IMR-90 (cell line): ENCODE measurements around the gene HYDIN. TPM values are rescaled to one million over a fixed set of nuclear protein-coding genes. Genes with fewer than 3 reads are reported as not detected.

Experiments
- ATAC-seq: fragments of 200-7000 bp; cut with Tn5 transposase; 2 replicates; pipeline ENCODE4 v1.9.1; 2020; ENCODE audit warnings: low read depth, mild to moderate bottlenecking, moderate library complexity
- Bru-seq: library from RNA; stranded (reverse); fragments of 400-500 nt; gene quantifications from one replicate; lab custom pipeline; 2021; lab: Mats Ljungman, UMichigan
- BruChase-seq, 2 experiments: library from RNA; stranded (reverse); fragments of 400-500 nt; gene quantifications; one replicate each; lab custom pipeline; 2021; lab: Mats Ljungman, UMichigan
- BruUV-seq: library from RNA; stranded (reverse); fragments of 400-500 nt; replicated peaks from 2 replicates; lab custom pipeline; 2021; lab: Mats Ljungman, UMichigan
- CTCF ChIA-PET: fragments of 300-600 bp; formaldehyde crosslinking; extraction: SDS; loops from one replicate; lab custom pipeline; 2021; ENCODE audit warnings: antibody characterized with exemption; lab: Yijun Ruan, JAX
- POLR2A ChIA-PET: fragments of 300-600 bp; sonication (Branson Sonifier 250); formaldehyde crosslinking; loops from one replicate; lab custom pipeline; 2022; ENCODE audit warnings: antibody characterized with exemption; ENCODE audit not compliant: unreplicated experiment; lab: Charles Lee
- DNase-seq: peaks from one replicate; pipeline ENCODE4 v3.0.0; 2013
- H2AFZ ChIP-seq: replicated peaks from 2 replicates; pipeline ENCODE3; 2013; ENCODE audit warnings: low read length, mild to moderate bottlenecking; ENCODE audit not compliant: poor library complexity
- H2AK5ac ChIP-seq: 2 replicates; pipeline ENCODE4 v1.6.1; 2013; ENCODE audit warnings: low read depth, low read length, inconsistent platforms
- H2AK9ac ChIP-seq: replicated peaks from 2 replicates; pipeline ENCODE3; 2013; ENCODE audit warnings: mild to moderate bottlenecking, low read depth, low read length, moderate library complexity; ENCODE audit not compliant: poor library complexity
- H2BK120ac ChIP-seq: 2 replicates; pipeline ENCODE4 v1.6.1; 2013; ENCODE audit warnings: low read depth, low read length, inconsistent platforms
- H2BK15ac ChIP-seq: 3 replicates; pipeline ENCODE4 v1.6.1; 2013; ENCODE audit warnings: low read depth, low read length, inconsistent platforms
- H2BK20ac ChIP-seq: 2 replicates; pipeline ENCODE4 v1.6.1; 2013; ENCODE audit warnings: low read depth, mild to moderate bottlenecking, inconsistent platforms, low read length, moderate library complexity
- H2BK5ac ChIP-seq: 2 replicates; pipeline ENCODE4 v1.6.1; 2013; ENCODE audit warnings: mild to moderate bottlenecking, low read depth, low read length, inconsistent platforms; ENCODE audit not compliant: poor library complexity, severe bottlenecking
- H3K14ac ChIP-seq: replicated peaks from 2 replicates; pipeline ENCODE4 v1.6.1; 2013; ENCODE audit warnings: low read depth, low read length, inconsistent platforms
- H3K18ac ChIP-seq: 2 replicates; pipeline ENCODE4 v1.6.1; 2013; ENCODE audit warnings: low read depth, low read length, control low read depth
- H3K23ac ChIP-seq: 2 replicates; pipeline ENCODE4 v1.6.1; 2013; ENCODE audit warnings: low read depth, low read length, inconsistent platforms
- H3K27ac ChIP-seq: 2 replicates; pipeline ENCODE4 v1.5.1; 2013; ENCODE audit warnings: mild to moderate bottlenecking, control low read depth, low read length; ENCODE audit not compliant: insufficient read depth
- H3K27me3 ChIP-seq: 2 replicates; pipeline ENCODE4 v1.6.1; 2013; ENCODE audit warnings: low read length; ENCODE audit not compliant: control insufficient read depth, insufficient read depth
- H3K36me3 ChIP-seq: 2 replicates; pipeline ENCODE4 v1.6.1; 2013; ENCODE audit warnings: low read length, mixed read lengths; ENCODE audit not compliant: control insufficient read depth, insufficient read depth
- H3K4ac ChIP-seq: 2 replicates; pipeline ENCODE4 v1.6.1; 2013; ENCODE audit warnings: low read depth, low read length, inconsistent platforms
- H3K4me1 ChIP-seq: 2 replicates; pipeline ENCODE4 v1.6.1; 2013; ENCODE audit warnings: low read length, mixed read lengths; ENCODE audit not compliant: control insufficient read depth, insufficient read depth
- H3K4me2 ChIP-seq: 2 replicates; pipeline ENCODE4 v1.6.1; 2013; ENCODE audit warnings: low read depth, mild to moderate bottlenecking, control low read depth, low read length, moderate library complexity
- H3K4me3 ChIP-seq: 2 replicates; pipeline ENCODE4 v1.5.1; 2013; ENCODE audit warnings: low read depth, mild to moderate bottlenecking, control low read depth, low read length, moderate library complexity; ENCODE audit not compliant: insufficient read depth
- H3K56ac ChIP-seq: 2 replicates; pipeline ENCODE4 v1.6.1; 2013; ENCODE audit warnings: low read length, inconsistent platforms; ENCODE audit not compliant: insufficient read depth; ENCODE audit errors: extremely low read depth
- H3K79me1 ChIP-seq, 2 experiments: 2 replicates each; pipeline ENCODE4 v1.6.1; 2013; ENCODE audit warnings: low read length in 2 of 2, inconsistent platforms in 1 of 2, low read depth in 1 of 2
- H3K9ac ChIP-seq: 2 replicates; pipeline ENCODE4 v1.6.1; 2013; ENCODE audit warnings: low read depth, low read length, control low read depth
- H3K9me1 ChIP-seq: 2 replicates; pipeline ENCODE4 v1.6.1; 2013; ENCODE audit warnings: low read length, inconsistent platforms; ENCODE audit not compliant: insufficient read depth
- H3K9me3 ChIP-seq: 2 replicates; pipeline ENCODE4 v1.6.1; 2013; ENCODE audit warnings: low read length; ENCODE audit not compliant: control insufficient read depth, insufficient read depth
- H4K20me1 ChIP-seq: 2 replicates; pipeline ENCODE4 v1.6.1; 2013; ENCODE audit warnings: low read length, inconsistent platforms; ENCODE audit not compliant: insufficient read depth
- H4K5ac ChIP-seq: 2 replicates; pipeline ENCODE4 v1.6.1; 2013; ENCODE audit warnings: mild to moderate bottlenecking, low read depth, low read length, control low read depth
- H4K8ac ChIP-seq, 2 experiments: 2 replicates each; pipeline ENCODE4 v1.6.1; 2013; ENCODE audit warnings: low read depth in 2 of 2, low read length in 2 of 2, control low read depth in 1 of 2, inconsistent platforms in 1 of 2
- H4K91ac ChIP-seq: 2 replicates; pipeline ENCODE4 v1.6.1; 2013; ENCODE audit warnings: low read depth, low read length, inconsistent platforms; ENCODE audit not compliant: insufficient read depth
- FOS ChIP-seq: fragments of 150-350 bp; IDR thresholded peaks from 2 replicates; pipeline ENCODE4 v1.6.1; 2016; ENCODE audit warnings: low read depth, low read length
- MXI1 ChIP-seq: IDR thresholded peaks from 2 replicates; pipeline ENCODE4 v1.6.1; 2012; ENCODE audit warnings: low read depth, mild to moderate bottlenecking, low read length, moderate library complexity, borderline replicate concordance
- POLR2A ChIP-seq: IDR thresholded peaks from 2 replicates; pipeline ENCODE4 v1.6.1; 2012; ENCODE audit warnings: mild to moderate bottlenecking, low read depth, low read length
- RFX5 ChIP-seq: IDR thresholded peaks from 2 replicates; pipeline ENCODE4 v1.8.0; 2012; ENCODE audit warnings: low read depth, mild to moderate bottlenecking, low read length, moderate library complexity
- SMC3 ChIP-seq: fragments of 150-350 bp; IDR thresholded peaks from 2 replicates; pipeline ENCODE4 v1.6.1; 2016; ENCODE audit warnings: low read depth, mild to moderate bottlenecking, antibody characterized with exemption, low read length, moderate library complexity
- WGBS, 2 experiments: methylation state at CpG; one replicate each; pipeline versions ENCODE4 v1.1.5 to v1.1.7; 2013; ENCODE audit warnings: missing lambda C conversion rate in 2 of 2; ENCODE audit not compliant: insufficient read length in 1 of 2; ENCODE audit errors: extremely low coverage in 2 of 2; 5-methylcytosine and 5-hydroxymethylcytosine counted together
- dilution Hi-C: fragments of 300-500 bp; cut with HindIII; formaldehyde crosslinking; loops from one replicate; pipeline ENCODE4 v1.14.3; 2018; ENCODE audit warnings: low sequenced_read_pairs; ENCODE audit not compliant: unreplicated experiment
- in situ Hi-C: fragments of 300-500 bp; cut with MboI; formaldehyde crosslinking; loops from 3 replicates; pipeline ENCODE4 v1.14.3; 2019; ENCODE audit warnings: low sequenced_read_pairs, inconsistent platforms, mixed read lengths
- intact Hi-C: fragments of 100-400 bp; cut with micrococcal nuclease; formaldehyde crosslinking; loops from 2 replicates; pipeline ENCODE4 v1.10.0; 2022
- long read RNA-seq: library from polyadenylated mRNA; unstranded; transcript quantifications from one replicate; pipeline ENCODE4 v2.0.0, GENCODE V29; 2021; ENCODE audit not compliant: unreplicated experiment
- polyA plus RNA-seq, 3 experiments: library from polyadenylated mRNA; depleted of rRNA; stranded (reverse); fragments of >200 nt; gene quantifications; 2 replicates each; pipeline ENCODE4 v1.2.3, GENCODE V29; 2012; ENCODE audit warnings: low replicate concordance in 1 of 3
- total RNA-seq: library from RNA; depleted of rRNA; stranded (reverse); fragments of >200 nt; gene quantifications from 2 replicates; pipeline ENCODE4 v1.2.3, GENCODE V29; 2012; rRNA removed

HYDIN gene
- under 0.01 and 0.18 TPM in 2 replicates for total RNA-seq
- polyA plus RNA-seq (2012; rRNA removed), result 0.07 and 0.27 TPM in 2 replicates
- polyA plus RNA-seq (2012; cell fraction: cytosol; rRNA removed), result 0.03 TPM in 1 of 2 replicates, not detected in the other
- 0.35 and 2.9 TPM in 2 replicates for polyA plus RNA-seq (2012; cell fraction: nucleus; rRNA removed; ENCODE audit: low replicate concordance)
- percentile 7 among the genes with signal in this experiment for Bru-seq, nascent RNA
- percentile 9 among the genes with signal in this experiment for BruChase-seq, experiment 1, labeled RNA remaining after a 6-hour chase
- percentile 9 among the genes with signal in this experiment for BruChase-seq, experiment 2, labeled RNA remaining after a 2-hour chase
- long read RNA-seq, result 0 reads

- H2AFZ ChIP-seq, result peak within 1 kb of the TSS; percentile 70
- ChIA-PET CTCF (no interaction called here), POLR2A (no interaction called here)
- H3K4me2 ChIP-seq, result peak within 1 kb of the TSS; percentile 61; the same call in 1 of the 2 replicates
- no peak within 1 kb of the TSS for H2AK9ac ChIP-seq
- peak; percentile 49; the same call in 1 of the 2 replicates for ATAC-seq
- H3K4me1 ChIP-seq, result no peaks in the 10 kb centered on the region
- H3K18ac ChIP-seq, result no peak within 1 kb of the TSS
- H3K9ac ChIP-seq, result no peak within 1 kb of the TSS
- H3K4me3 ChIP-seq, result no peak within 1 kb of the TSS
- no peaks in the 10 kb centered on the region for H3K27me3 ChIP-seq
- in situ Hi-C loops, result no loop called here
- intact Hi-C loops, result no loop called here
- no TSS peak for BruUV-seq
- H2BK20ac ChIP-seq, result no peak within 1 kb of the TSS
- H2AK5ac ChIP-seq, result no peak within 1 kb of the TSS
- H2BK120ac ChIP-seq, result no peak within 1 kb of the TSS
- dilution Hi-C loops, result no loop called here
- no peak within 1 kb of the TSS for H4K5ac ChIP-seq
- no peak within 1 kb of the TSS for H2BK15ac ChIP-seq
- no peak within 1 kb of the TSS for H3K23ac ChIP-seq
- no peaks in the 10 kb centered on the region for H4K20me1 ChIP-seq
- H4K91ac ChIP-seq, result no peak within 1 kb of the TSS
- no peak within 1 kb of the TSS for H4K8ac ChIP-seq
- no peaks in the 10 kb centered on the region for H3K9me1 ChIP-seq
- H3K79me1 ChIP-seq, result no peaks in the 10 kb centered on the region
- DNase-seq, result peak; percentile 30
- H3K14ac ChIP-seq, result no peak within 1 kb of the TSS
- no peak within 1 kb of the TSS for H3K27ac ChIP-seq
- H3K4ac ChIP-seq, result no peak within 1 kb of the TSS
- no peaks in the 10 kb centered on the region for H3K36me3 ChIP-seq
- H3K56ac ChIP-seq, result no peak within 1 kb of the TSS
- no peaks in the 10 kb centered on the region for H3K9me3 ChIP-seq
- TF ChIP-seq MXI1, result no peak
- TF ChIP-seq POLR2A, result no peak
- TF ChIP-seq SMC3, result no peak
- no peak for TF ChIP-seq FOS
- TF ChIP-seq RFX5, result 0 out of 2 replicates have a peak, but pooled peaks have one; percentile 40
- no peak within 1 kb of the TSS for H2BK5ac ChIP-seq
- 6% methylated on average over 13 of the region's 38 CpGs; no CpG with 5 or more reads in 1 of the 2 experiments for WGBS, 2 experiments
Measured at GRCh38 chr16:71230122-71230845, at the start of gene HYDIN. TSS of gene HYDIN (minus strand) at chr16:71230722. CDS start at chr16:71186895, 43,827 bp downstream.
